DND-41 (cell line): ENCODE data around the gene HIPK4.

Experiments used
- EZH2 ChIP-seq: IDR thresholded peaks from 3 replicates; pipeline ENCODE4 v1.6.1; 2012; ENCODE audit warnings: borderline replicate concordance, low read depth, mild to moderate bottlenecking, moderate library complexity, low read length, inconsistent platforms; ENCODE audit not compliant: severe bottlenecking
- TF ChIP-seq, protein P1 (sequence below): IDR thresholded peaks from 2 replicates; pipeline ENCODE4 v1.5.1; 2012; ENCODE audit warnings: borderline replicate concordance, low read length, moderate library complexity, mild to moderate bottlenecking; ENCODE audit not compliant: poor library complexity, severe bottlenecking; ENCODE audit errors: extremely low read depth

DNA sequence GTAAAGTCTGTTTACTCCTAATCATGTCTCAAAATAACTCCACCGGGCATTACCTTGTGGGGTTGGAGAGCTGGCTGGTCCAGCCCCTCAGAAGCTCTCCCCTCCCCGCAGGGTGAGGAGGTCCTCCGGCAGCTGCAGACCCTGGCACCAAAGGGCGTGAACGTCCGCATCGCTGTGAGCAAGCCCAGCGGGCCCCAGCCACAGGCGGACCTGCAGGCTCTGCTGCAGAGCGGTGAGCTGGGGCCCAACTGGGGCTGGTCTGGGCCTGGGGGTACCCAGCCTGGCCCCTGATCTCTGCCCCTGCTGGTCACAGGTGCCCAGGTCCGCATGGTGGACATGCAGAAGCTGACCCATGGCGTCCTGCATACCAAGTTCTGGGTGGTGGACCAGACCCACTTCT, 20.2 kb downstream of the HIPK4 start:
- no peak for TF ChIP-seq EZH2
- TF ChIP-seq, protein P1, sequence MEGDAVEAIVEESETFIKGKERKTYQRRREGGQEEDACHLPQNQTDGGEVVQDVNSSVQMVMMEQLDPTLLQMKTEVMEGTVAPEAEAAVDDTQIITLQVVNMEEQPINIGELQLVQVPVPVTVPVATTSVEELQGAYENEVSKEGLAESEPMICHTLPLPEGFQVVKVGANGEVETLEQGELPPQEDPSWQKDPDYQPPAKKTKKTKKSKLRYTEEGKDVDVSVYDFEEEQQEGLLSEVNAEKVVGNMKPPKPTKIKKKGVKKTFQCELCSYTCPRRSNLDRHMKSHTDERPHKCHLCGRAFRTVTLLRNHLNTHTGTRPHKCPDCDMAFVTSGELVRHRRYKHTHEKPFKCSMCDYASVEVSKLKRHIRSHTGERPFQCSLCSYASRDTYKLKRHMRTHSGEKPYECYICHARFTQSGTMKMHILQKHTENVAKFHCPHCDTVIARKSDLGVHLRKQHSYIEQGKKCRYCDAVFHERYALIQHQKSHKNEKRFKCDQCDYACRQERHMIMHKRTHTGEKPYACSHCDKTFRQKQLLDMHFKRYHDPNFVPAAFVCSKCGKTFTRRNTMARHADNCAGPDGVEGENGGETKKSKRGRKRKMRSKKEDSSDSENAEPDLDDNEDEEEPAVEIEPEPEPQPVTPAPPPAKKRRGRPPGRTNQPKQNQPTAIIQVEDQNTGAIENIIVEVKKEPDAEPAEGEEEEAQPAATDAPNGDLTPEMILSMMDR, result no peak
